GM10266 (cell line): ENCODE measurements around the gene SUSD6.
A peak's percentile ranks its signal among the peaks of the same experiment; 100 is the strongest.

Experiments
- DNase-seq: peaks from one replicate; pipeline ENCODE4 v3.0.0; 2012; ENCODE audit errors: extremely low spot score
- CTCF ChIP-seq: IDR thresholded peaks from 2 replicates; pipeline ENCODE4 v1.5.1; 2012; ENCODE audit warnings: mild to moderate bottlenecking, low read depth; ENCODE audit not compliant: control insufficient read depth, insufficient read depth; ENCODE audit errors: missing control alignments

SUSD6 gene

GRCh38 chr14:69675877-69676416 is 64.6 kb downstream of the SUSD6 start:
- TF ChIP-seq CTCF = no peak
- peak; percentile 62 for DNase-seq

- no peak for TF ChIP-seq CTCF
- DNase-seq = no peak
These were observed 65.3 kb downstream of the SUSD6 start for GRCh38 chr14:69676723-69677122.

DNA sequence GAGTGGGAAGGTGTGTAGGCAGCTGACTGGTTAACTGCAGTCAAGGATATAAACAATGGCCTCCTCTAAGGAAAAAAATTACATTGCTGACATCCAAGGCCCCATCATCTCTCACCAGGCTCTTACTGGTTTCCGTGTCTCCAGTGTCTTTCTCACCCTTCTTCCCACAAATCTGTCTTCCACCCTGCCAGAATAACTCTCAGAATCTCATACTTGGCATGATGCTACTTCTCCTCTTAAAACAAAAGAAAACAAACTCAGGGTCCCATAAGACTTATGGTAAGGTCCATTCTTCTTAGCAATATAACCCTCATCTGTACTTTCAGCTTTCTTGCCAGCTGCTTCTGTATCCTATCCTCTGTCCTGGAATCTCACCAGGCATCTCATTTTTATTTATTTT is 68.9 kb downstream of the SUSD6 start:
- DNase-seq = no peak
- TF ChIP-seq CTCF = no peak

GRCh38 chr14:69682136-69682535 is 70.7 kb downstream of the SUSD6 start:
- no peak for DNase-seq

DNA sequence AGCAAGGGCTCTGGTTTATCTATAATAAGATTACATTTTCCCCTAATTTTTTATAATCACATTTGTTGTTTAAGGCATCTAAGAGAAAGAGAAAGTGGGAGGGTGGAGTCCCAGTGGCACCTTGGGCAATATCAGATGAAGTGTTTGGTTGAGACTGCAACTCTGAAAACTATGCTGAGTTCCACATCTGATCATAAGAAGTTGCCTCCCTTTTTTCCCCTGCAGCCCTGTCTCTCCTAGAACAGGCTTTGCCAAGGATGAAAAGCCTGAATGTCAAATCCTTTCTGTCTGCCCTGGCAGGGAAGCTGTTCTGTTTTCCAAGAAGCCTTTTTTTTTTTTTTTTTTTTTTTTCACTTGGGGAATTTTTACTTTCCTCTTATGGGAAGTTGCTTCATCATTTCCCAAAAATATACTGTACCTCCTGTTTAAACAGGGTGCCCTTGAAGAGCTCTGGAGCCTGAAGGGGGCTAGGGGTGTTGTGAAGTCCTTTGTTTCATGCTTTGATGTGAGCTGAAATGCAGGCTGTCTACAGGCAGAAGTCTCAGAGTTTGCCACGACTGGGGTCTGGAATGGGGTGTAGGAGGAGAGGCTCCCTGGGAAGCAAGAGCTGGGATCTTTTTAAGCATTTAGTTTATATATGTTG is 71.3 kb downstream of the SUSD6 start:
- no peak for DNase-seq
- no peak for TF ChIP-seq CTCF

More at GRCh38 chr14:69682136-69682535, 70.7 kb downstream of the SUSD6 start:
- TF ChIP-seq CTCF = no peak

- DNase-seq = no peak
- no peak for TF ChIP-seq CTCF
These were observed 72.6 kb downstream of the SUSD6 start for GRCh38 chr14:69683971-69684370.

DNA sequence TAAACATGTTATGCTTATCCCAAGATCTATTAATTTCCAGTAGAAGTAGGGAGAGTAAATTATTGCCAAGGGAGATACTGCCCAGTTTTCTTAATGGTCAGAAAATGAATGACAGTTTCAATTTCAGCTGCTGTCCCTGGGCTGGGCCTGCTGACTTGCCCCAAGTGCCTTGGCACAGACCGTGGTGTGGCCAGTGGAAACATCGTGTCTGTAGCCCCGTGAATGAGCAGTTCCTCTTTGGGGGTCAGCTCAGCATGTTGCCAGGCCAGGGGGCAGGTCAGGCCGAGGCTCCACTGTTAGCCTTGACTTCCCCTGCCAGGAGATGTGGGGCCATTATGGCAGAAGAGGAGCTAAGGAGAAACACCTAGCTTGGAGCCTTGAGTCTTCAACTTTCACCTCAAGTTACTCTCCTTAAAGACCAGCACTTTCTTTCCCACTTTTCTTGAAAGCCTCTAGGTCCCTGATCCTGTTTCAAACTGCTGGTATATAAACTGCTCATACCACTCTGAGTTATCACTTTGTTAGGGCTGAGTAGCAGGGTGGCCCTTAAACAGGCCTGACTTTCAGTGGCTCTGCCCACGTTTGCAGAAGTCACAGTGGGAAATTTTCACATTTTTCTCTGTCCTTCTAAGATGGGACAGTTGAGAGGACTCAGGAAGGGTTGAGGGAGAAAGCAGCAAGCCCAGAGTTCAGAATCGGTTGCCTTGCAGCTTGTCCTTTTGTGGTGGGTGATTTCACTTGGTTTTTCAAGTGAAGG is 73.2 kb downstream of the SUSD6 start:
- TF ChIP-seq CTCF = no peak
- no peak for DNase-seq
